HEK293 (cell line): ENCODE data around the gene FBXL7.

Source experiments
- BCL11A ChIP-seq: fragments of 450-650 bp; formaldehyde crosslinking; IDR thresholded peaks from 2 replicates; pipeline ENCODE4 v1.5.1; 2016; ENCODE audit warnings: low read depth, missing biosample characterization, missing genetic modification characterization
- BCL11B ChIP-seq: fragments of 450-650 bp; formaldehyde crosslinking; IDR thresholded peaks from 2 replicates; pipeline ENCODE4 v1.5.1; 2016; ENCODE audit warnings: low read depth, missing biosample characterization, missing genetic modification characterization
- CTCF ChIP-seq: fragments of 450-650 bp; formaldehyde crosslinking; IDR thresholded peaks from 2 replicates; pipeline ENCODE4 v1.5.1; 2016; ENCODE audit warnings: missing biosample characterization, missing genetic modification characterization
- KLF8 ChIP-seq: fragments of 450-650 bp; formaldehyde crosslinking; IDR thresholded peaks from 2 replicates; pipeline ENCODE4 v1.5.1; 2016; ENCODE audit warnings: missing biosample characterization, missing genetic modification characterization
- TCF7L2 ChIP-seq: IDR thresholded peaks from 2 replicates; pipeline ENCODE4 v1.6.1; 2011; ENCODE audit warnings: low read depth, mild to moderate bottlenecking, inconsistent platforms, low read length, moderate library complexity, borderline replicate concordance
- ZBTB8A ChIP-seq: fragments of 450-650 bp; formaldehyde crosslinking; IDR thresholded peaks from 2 replicates; pipeline ENCODE4 v1.5.1; 2016; ENCODE audit warnings: missing biosample characterization, missing genetic modification characterization
- ZNF138 ChIP-seq: fragments of 450-650 bp; formaldehyde crosslinking; IDR thresholded peaks from 2 replicates; pipeline ENCODE4 v1.5.1; 2016; ENCODE audit warnings: missing biosample characterization, missing genetic modification characterization, borderline replicate concordance
- ZNF155 ChIP-seq: fragments of 450-650 bp; formaldehyde crosslinking; IDR thresholded peaks from 2 replicates; pipeline ENCODE4 v1.5.1; 2016; ENCODE audit warnings: missing biosample characterization, missing genetic modification characterization
- ZNF266 ChIP-seq: fragments of 450-650 bp; formaldehyde crosslinking; IDR thresholded peaks from 2 replicates; pipeline ENCODE4 v1.5.1; 2016; ENCODE audit warnings: missing biosample characterization, missing genetic modification characterization, low read depth
- ZNF529 ChIP-seq: fragments of 450-650 bp; formaldehyde crosslinking; IDR thresholded peaks from 2 replicates; pipeline ENCODE4 v1.5.1; 2017; ENCODE audit warnings: missing genetic modification characterization, missing biosample characterization; ENCODE audit not compliant: insufficient replicate concordance
- ZNF621 ChIP-seq: fragments of 450-650 bp; formaldehyde crosslinking; IDR thresholded peaks from 2 replicates; pipeline ENCODE4 v1.5.1; 2017; ENCODE audit warnings: missing biosample characterization, missing genetic modification characterization
- ZNF639 ChIP-seq: fragments of 450-650 bp; formaldehyde crosslinking; IDR thresholded peaks from 2 replicates; pipeline ENCODE4 v1.5.1; 2016; ENCODE audit warnings: missing biosample characterization, missing genetic modification characterization
- ZSCAN5A ChIP-seq: fragments of 450-650 bp; formaldehyde crosslinking; IDR thresholded peaks from 2 replicates; pipeline ENCODE4 v1.5.1; 2016; ENCODE audit warnings: missing biosample characterization, missing genetic modification characterization

GRCh38 chr5:15539951-15540350, 40.0 kb downstream of the FBXL7 start:
- TF ChIP-seq CTCF (tag by site-specific recombination) (no peak), ZSCAN5A (no peak), ZBTB8A (tag by site-specific recombination) (no peak), ZNF266 (tag by site-specific recombination) (no peak), BCL11A (tag by site-specific recombination) (no peak), ZNF155 (tag by site-specific recombination) (no peak), TCF7L2 (no peak), ZNF138 (tag by site-specific recombination) (no peak), BCL11B (tag by site-specific recombination) (no peak), ZNF621 (tag by site-specific recombination) (no peak), ZNF529 (no peak), KLF8 (tag by site-specific recombination) (no peak), ZNF639 (no peak)
